Naive B cell (primary cell): ENCODE data around the gene CTIF. TPM values are rescaled to one million over a fixed set of nuclear protein-coding genes. Genes with fewer than 3 reads are reported as not detected.

Experiments
- ATAC-seq, 2 donors: fragments of 150-1000 bp; cut with Tn5 transposase; 2 replicates each; pipeline ENCODE4 v1.10.0; 2021; ENCODE audit warnings: low read depth in 2 of 2, mild to moderate bottlenecking in 2 of 2, moderate library complexity in 2 of 2
- DNase-seq: peaks from one replicate; pipeline ENCODE4 v3.0.0; 2022
- H3K27ac Mint-ChIP-seq, 6 donors: one replicate each; pipeline ENCODE4 v1.8.0; 2020 to 2022; ENCODE audit warnings: mild to moderate bottlenecking in 6 of 6, mixed read lengths in 6 of 6, moderate library complexity in 5 of 6, inconsistent platforms in 2 of 6
- H3K27me3 Mint-ChIP-seq, 3 donors: one replicate each; pipeline ENCODE4 v1.8.0; 2021 to 2022; ENCODE audit warnings: mixed read lengths in 3 of 3, mild to moderate bottlenecking in 1 of 3
- H3K36me3 Mint-ChIP-seq, 2 donors: one replicate each; pipeline ENCODE4 v1.8.0; 2020 to 2022; ENCODE audit warnings: mixed read lengths in 2 of 2, inconsistent platforms in 1 of 2, mild to moderate bottlenecking in 1 of 2
- H3K4me1 Mint-ChIP-seq, 3 donors: one replicate each; pipeline ENCODE4 v1.8.0; 2020 to 2022; ENCODE audit warnings: mixed read lengths in 3 of 3, inconsistent platforms in 1 of 3, mild to moderate bottlenecking in 1 of 3, moderate library complexity in 1 of 3
- H3K4me3 Mint-ChIP-seq, 8 donors: one replicate each; pipeline ENCODE4 v1.8.0; 2020 to 2022; ENCODE audit warnings: mild to moderate bottlenecking in 8 of 8, mixed read lengths in 8 of 8, moderate library complexity in 8 of 8, inconsistent platforms in 2 of 8
- H3K9me3 Mint-ChIP-seq, 7 donors: one replicate each; pipeline ENCODE4 v1.8.0; 2020 to 2022; ENCODE audit warnings: mixed read lengths in 7 of 7, mild to moderate bottlenecking in 5 of 7, inconsistent platforms in 2 of 7, moderate library complexity in 1 of 7
- polyA plus RNA-seq, 6 donors: library from polyadenylated mRNA; unstranded; fragments of 300-500 nt; fragmentation: Illumina TruSeq; gene quantifications; one replicate each; pipeline ENCODE4 v1.2.3, GENCODE V29; 2021; ENCODE audit warnings: low read depth in 6 of 6

CTIF gene
- polyA plus RNA-seq, 6 donors from 2014 or later = 0.29 to 1.1 (median 0.66) TPM; not detected in 2

- ATAC-seq (no peak), DNase-seq (no peak)
- Mint-ChIP-seq H3K9me3 (no peaks in the 10 kb centered on the region), H3K4me3 (no peak overlapping the region), H3K27me3 (peaks cover 0 to 25% (median under 1%) of the 10 kb centered on the region in 3 donors), H3K4me1 (peaks cover 28 to 62% (median 47%) of the 10 kb centered on the region in 3 donors), H3K27ac (peak overlapping the region in 3 of 6 donors; percentile 14 to 71 (median 56)), H3K36me3 (no peaks in the 10 kb centered on the region)
These were observed 300.3 kb downstream of the CTIF start for GRCh38 chr18:48838921-48839818.

- Mint-ChIP-seq H3K36me3 (no peaks in the 10 kb centered on the region), H3K9me3 (no peaks in the 10 kb centered on the region), H3K27me3 (peaks cover 0 to 24% (median 0%) of the 10 kb centered on the region in 3 donors), H3K27ac (peak overlapping the region in 2 of 6 donors; percentile 17 to 52), H3K4me3 (no peak overlapping the region), H3K4me1 (peaks cover 21 to 54% (median 39%) of the 10 kb centered on the region in 3 donors)
- no peak for ATAC-seq
- DNase-seq = no peak
These were observed 301.1 kb downstream of the CTIF start for GRCh38 chr18:48839819-48840490.

DNA sequence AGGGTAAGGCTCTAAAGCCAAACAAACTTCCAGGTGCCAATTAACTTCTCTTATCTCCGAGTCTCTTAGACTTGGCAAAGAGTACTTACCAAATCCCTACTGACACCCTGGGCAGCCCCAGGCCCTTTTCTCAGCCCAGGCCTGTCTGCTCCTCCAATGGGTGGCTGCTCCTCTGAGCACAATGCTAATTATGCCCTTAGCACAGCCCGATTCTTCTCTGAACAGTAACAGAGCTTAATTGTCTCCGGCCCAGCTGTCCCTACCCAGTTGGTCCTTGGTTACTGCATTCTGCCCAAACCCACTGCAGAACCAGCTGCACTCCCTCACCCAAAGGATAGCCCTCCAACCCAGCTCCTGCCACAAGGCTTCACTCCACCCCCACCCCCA lies 301.7 kb downstream of the CTIF start:
- peak overlapping the region in 2 of 6 donors; percentile 42 to 52 for H3K27ac Mint-ChIP-seq
- peaks cover 21 to 49% (median 34%) of the 10 kb centered on the region in 3 donors for H3K4me1 Mint-ChIP-seq
- DNase-seq (no peak), ATAC-seq (no peak)
- peaks cover 0 to 2% (median 0%) of the 10 kb centered on the region in 7 donors for H3K9me3 Mint-ChIP-seq
- H3K27me3 Mint-ChIP-seq = peaks cover 0 to 19% (median 2%) of the 10 kb centered on the region in 3 donors
- H3K36me3 Mint-ChIP-seq = peaks cover 0 to 4% of the 10 kb centered on the region in 2 donors
- no peak overlapping the region for H3K4me3 Mint-ChIP-seq

- Mint-ChIP-seq H3K36me3 (peaks cover 0 to 12% of the 10 kb centered on the region in 2 donors), H3K27me3 (peaks cover 0 to 12% (median 7%) of the 10 kb centered on the region in 3 donors), H3K4me1 (peaks cover 26 to 49% (median 34%) of the 10 kb centered on the region in 3 donors), H3K9me3 (peaks cover 0 to 10% (median 0%) of the 10 kb centered on the region in 7 donors), H3K27ac (peak overlapping the region in 3 of 6 donors; percentile 13 to 86 (median 50)), H3K4me3 (peak overlapping the region in 2 of 8 donors; percentile 33 to 44)
- ATAC-seq (no peak), DNase-seq (no peak)
These were observed 302.8 kb downstream of the CTIF start for GRCh38 chr18:48841381-48842258.

GRCh38 chr18:48842259-48843061 lies 303.6 kb downstream of the CTIF start:
- no peak for DNase-seq
- Mint-ChIP-seq H3K36me3 (peaks cover 0 to 14% of the 10 kb centered on the region in 2 donors), H3K4me3 (peak overlapping the region in 7 of 8 donors; percentile 33 to 76 (median 62)), H3K4me1 (peaks cover 27 to 47% (median 31%) of the 10 kb centered on the region in 3 donors), H3K9me3 (peaks cover 0 to 12% (median 0%) of the 10 kb centered on the region in 7 donors), H3K27me3 (peaks cover 0 to 13% (median 11%) of the 10 kb centered on the region in 3 donors), H3K27ac (peak overlapping the region in 5 of 6 donors; percentile 26 to 86 (median 77))
- ATAC-seq = peak; percentile 51 to 71

- peak overlapping the region in 2 of 6 donors; percentile 67 to 75 for H3K27ac Mint-ChIP-seq
These were observed 304.3 kb downstream of the CTIF start for GRCh38 chr18:48843162-48843561.

GRCh38 chr18:48843596-48843995 lies 304.8 kb downstream of the CTIF start:
- peak overlapping the region in 2 of 8 donors; percentile 4 to 6 for H3K4me3 Mint-ChIP-seq
- H3K36me3 Mint-ChIP-seq = peaks cover 0 to 14% of the 10 kb centered on the region in 2 donors
- H3K27ac Mint-ChIP-seq = peak overlapping the region in 2 of 6 donors; percentile 46 to 75
- H3K9me3 Mint-ChIP-seq = peaks cover 0 to 12% (median 0%) of the 10 kb centered on the region in 7 donors
- DNase-seq = no peak
- no peak for ATAC-seq
- peaks cover 0 to 13% (median 11%) of the 10 kb centered on the region in 3 donors for H3K27me3 Mint-ChIP-seq
- peaks cover 21 to 36% (median 30%) of the 10 kb centered on the region in 3 donors for H3K4me1 Mint-ChIP-seq

More at GRCh38 chr18:48843162-48843561, 304.3 kb downstream of the CTIF start:
- peaks cover 0 to 12% (median 0%) of the 10 kb centered on the region in 7 donors for H3K9me3 Mint-ChIP-seq
- H3K4me1 Mint-ChIP-seq = peaks cover 24 to 40% (median 30%) of the 10 kb centered on the region in 3 donors
- ATAC-seq (no peak), DNase-seq (no peak)
- peaks cover 0 to 13% (median 11%) of the 10 kb centered on the region in 3 donors for H3K27me3 Mint-ChIP-seq
- peaks cover 0 to 14% of the 10 kb centered on the region in 2 donors for H3K36me3 Mint-ChIP-seq
- peak overlapping the region in 1 of 8 donors; percentile 78 for H3K4me3 Mint-ChIP-seq

DNA sequence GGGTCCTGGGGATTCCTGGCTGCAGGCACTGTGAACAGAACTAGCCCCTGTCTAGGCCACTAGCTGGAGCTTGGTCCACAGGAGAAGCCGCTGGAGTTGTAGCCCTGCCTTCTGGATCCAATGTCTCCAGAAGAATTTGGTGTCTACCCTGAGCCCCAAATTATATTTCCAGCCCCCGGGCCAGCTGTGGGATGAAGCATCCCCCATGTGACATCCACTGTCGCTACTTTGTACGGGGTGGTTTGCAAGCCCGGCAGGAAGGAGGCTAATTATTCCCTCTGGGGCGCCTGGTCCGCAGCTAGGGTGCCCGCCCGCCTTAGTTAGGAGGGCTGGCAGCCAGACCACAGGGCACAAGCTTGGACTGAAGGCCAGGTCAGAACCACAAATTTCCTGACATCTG lies 305.4 kb downstream of the CTIF start:
- H3K36me3 Mint-ChIP-seq = peaks cover 0 to 14% of the 10 kb centered on the region in 2 donors
- peaks cover 0 to 11% (median 7%) of the 10 kb centered on the region in 3 donors for H3K27me3 Mint-ChIP-seq
- H3K4me3 Mint-ChIP-seq = no peak overlapping the region
- H3K4me1 Mint-ChIP-seq = peaks cover 21 to 30% (median 29%) of the 10 kb centered on the region in 3 donors
- H3K9me3 Mint-ChIP-seq = peaks cover 0 to 12% (median 0%) of the 10 kb centered on the region in 7 donors
- no peak overlapping the region for H3K27ac Mint-ChIP-seq
- no peak for DNase-seq
- ATAC-seq = no peak

- Mint-ChIP-seq H3K4me3 (no peak overlapping the region), H3K27me3 (peaks cover 0 to 11% (median 6%) of the 10 kb centered on the region in 3 donors), H3K27ac (peak overlapping the region in 1 of 6 donors; percentile 49), H3K4me1 (peaks cover 21 to 30% (median 22%) of the 10 kb centered on the region in 3 donors), H3K9me3 (peaks cover 0 to 12% (median 0%) of the 10 kb centered on the region in 7 donors), H3K36me3 (peaks cover 0 to 14% of the 10 kb centered on the region in 2 donors)
- DNase-seq = no peak
- ATAC-seq = no peak
These were observed 306.3 kb downstream of the CTIF start for GRCh38 chr18:48845174-48845573.

DNA sequence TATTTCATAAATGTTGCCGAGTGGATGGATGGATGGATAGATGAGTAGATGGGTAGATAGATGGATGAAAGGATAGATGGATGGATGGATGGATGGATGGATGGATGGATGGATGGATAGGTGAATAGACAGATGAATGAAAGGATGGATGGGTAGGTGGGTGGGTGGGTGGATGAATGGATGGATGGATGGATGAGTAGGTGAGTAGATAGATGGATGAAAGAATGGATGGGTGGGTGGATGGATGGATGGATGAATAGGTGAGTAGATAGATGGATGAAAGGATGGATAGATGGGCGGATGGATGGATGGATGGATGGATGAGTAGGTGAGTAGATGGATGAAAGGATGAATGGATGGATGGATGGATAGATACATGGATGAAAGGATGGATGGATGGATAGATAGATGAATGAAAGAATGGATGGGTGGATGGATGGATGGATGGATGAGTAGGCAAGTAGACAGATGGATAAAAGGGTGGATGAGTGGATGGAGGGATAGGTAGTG lies 307.6 kb downstream of the CTIF start:
- ATAC-seq = no peak
- Mint-ChIP-seq H3K4me1 (peaks cover 24 to 33% (median 26%) of the 10 kb centered on the region in 3 donors), H3K4me3 (no peak overlapping the region), H3K27me3 (peaks cover 0 to 11% (median 6%) of the 10 kb centered on the region in 3 donors), H3K27ac (peak overlapping the region in 1 of 6 donors; percentile 2), H3K9me3 (peaks cover 0 to 12% (median 0%) of the 10 kb centered on the region in 7 donors), H3K36me3 (peaks cover 0 to 14% of the 10 kb centered on the region in 2 donors)
- DNase-seq = no peak

- ATAC-seq = no peak
- peaks cover 0 to 14% of the 10 kb centered on the region in 2 donors for H3K36me3 Mint-ChIP-seq
- H3K27me3 Mint-ChIP-seq = peaks cover 0 to 11% (median 6%) of the 10 kb centered on the region in 3 donors
- peaks cover 0 to 12% (median 0%) of the 10 kb centered on the region in 7 donors for H3K9me3 Mint-ChIP-seq
- peak overlapping the region in 1 of 6 donors; percentile 37 for H3K27ac Mint-ChIP-seq
- no peak for DNase-seq
- peaks cover 18 to 28% (median 21%) of the 10 kb centered on the region in 3 donors for H3K4me1 Mint-ChIP-seq
- H3K4me3 Mint-ChIP-seq = no peak overlapping the region
These were observed 309.1 kb downstream of the CTIF start for GRCh38 chr18:48847807-48848486.
